T-cell (primary cell): ENCODE measurements around the gene CUL7. TPM values are rescaled to one million over a fixed set of nuclear protein-coding genes. Genes with fewer than 3 reads are reported as not detected.
"Not testable (repeated sequence)": the region's sequence is repeated elsewhere in the genome, so short reads cannot be mapped to it uniquely, and the experiment has no call there.

Experiments
- ATAC-seq, 4 experiments: fragments of 200-7000 bp in 3 of 4; fragments of 150-1000 bp in 1 of 4; cut with Tn5 transposase; replicated peaks in 1 of 4; 1 replicate in 3 of 4; 2 replicates in 1 of 4; pipeline ENCODE4 v1.10.0; 2021; ENCODE audit warnings: moderate library complexity in 3 of 4, mild to moderate bottlenecking in 2 of 4, moderate number of reproducible peaks in 1 of 4
- CTCF ChIA-PET, 2 donors: fragments of 300-600 bp; sonication (Branson Sonifier 250); formaldehyde crosslinking; loops; one replicate each; lab custom pipeline; 2022; ENCODE audit warnings: antibody characterized with exemption in 2 of 2; lab: Charles Lee
- POLR2A ChIA-PET, 2 donors: fragments of 300-600 bp; sonication (Branson Sonifier 250); formaldehyde crosslinking; loops; one replicate each; lab custom pipeline; 2022; ENCODE audit warnings: antibody characterized with exemption in 2 of 2; lab: Charles Lee
- DNase-seq, 35 experiments: peaks; one replicate each; pipeline versions ENCODE4 v3.0.0 to v3.0.0-alpha.2; 2013 to 2023
- H3K27ac ChIP-seq: one replicate; pipeline ENCODE4 v1.5.1; 2013; ENCODE audit warnings: low read length
- H3K27me3 ChIP-seq, 2 experiments: replicated peaks in 1 of 2; 1 replicate in 1 of 2; 2 replicates in 1 of 2; pipeline versions ENCODE4 v1.6.1 to v1.7.0; 2013; ENCODE audit warnings: low read length in 1 of 2, mixed read lengths in 1 of 2; ENCODE audit not compliant: control insufficient read depth in 2 of 2, insufficient read depth in 2 of 2; ENCODE audit errors: extremely low read depth in 1 of 2
- H3K36me3 ChIP-seq, 2 donors: 1 replicate in 1 of 2; 2 replicates in 1 of 2; pipeline versions ENCODE4 v1.6.1 to v1.7.0; 2013; ENCODE audit warnings: low read length in 1 of 2; ENCODE audit not compliant: control insufficient read depth in 2 of 2, insufficient read depth in 1 of 2; ENCODE audit errors: extremely low read depth in 1 of 2
- H3K4me1 ChIP-seq, 2 experiments: 1 replicate in 1 of 2; 2 replicates in 1 of 2; pipeline versions ENCODE4 v1.6.1 to v1.7.0; 2013; ENCODE audit warnings: low read length in 2 of 2, mixed read lengths in 1 of 2; ENCODE audit not compliant: insufficient read depth in 2 of 2, control insufficient read depth in 1 of 2; ENCODE audit errors: extremely low read depth in 1 of 2
- H3K4me3 ChIP-seq, 2 donors: 1 replicate in 1 of 2; 2 replicates in 1 of 2; pipeline versions ENCODE4 v1.5.1 to v1.7.0; 2013; ENCODE audit warnings: mild to moderate bottlenecking in 2 of 2, low read length in 1 of 2, moderate library complexity in 1 of 2; ENCODE audit not compliant: control insufficient read depth in 1 of 2; ENCODE audit errors: extremely low read depth in 1 of 2
- H3K9me3 ChIP-seq: 2 replicates; pipeline ENCODE4 v1.7.0; 2013
- H3K27ac Mint-ChIP-seq, 2 donors: one replicate each; pipeline ENCODE4 v1.8.0; 2020 to 2021; ENCODE audit warnings: mild to moderate bottlenecking in 2 of 2, mixed read lengths in 2 of 2
- H3K27me3 Mint-ChIP-seq, 2 donors: one replicate each; pipeline ENCODE4 v1.8.0; 2021 to 2022; ENCODE audit warnings: mixed read lengths in 2 of 2
- H3K36me3 Mint-ChIP-seq: one replicate; pipeline ENCODE4 v1.8.0; 2021; ENCODE audit warnings: mixed read lengths
- H3K4me1 Mint-ChIP-seq, 3 donors: one replicate each; pipeline ENCODE4 v1.8.0; 2020 to 2022; ENCODE audit warnings: mixed read lengths in 3 of 3, mild to moderate bottlenecking in 1 of 3
- H3K4me3 Mint-ChIP-seq, 3 donors: one replicate each; pipeline ENCODE4 v1.8.0; 2020 to 2022; ENCODE audit warnings: mild to moderate bottlenecking in 3 of 3, mixed read lengths in 3 of 3, moderate library complexity in 3 of 3
- H3K9me3 Mint-ChIP-seq, 3 donors: one replicate each; pipeline ENCODE4 v1.8.0; 2020 to 2022; ENCODE audit warnings: mixed read lengths in 3 of 3
- WGBS: methylation state at CpG from one replicate; pipeline ENCODE4 v1.1.5; 2013; ENCODE audit warnings: missing lambda C conversion rate; ENCODE audit not compliant: insufficient coverage; 5-methylcytosine and 5-hydroxymethylcytosine counted together
- total RNA-seq, 35 experiments: library from RNA in 6 of 35; stranded (reverse) in 6 of 35; fragments of 120-200 nt in 1 of 35; gene quantifications; one replicate each; pipeline versions ENCODE4 v1.2.1 to v1.2.4 and lab custom pipeline; 2013 to 2026

CUL7 gene
- total RNA-seq, 5 donors from 2014 or later (not counting 1 experiment from before 2014, with no cell fraction given), result 6.9 to 15.9 (median 11.6) TPM

GRCh38 chr6:43041475-43041874 lies 12.2 kb downstream of the CUL7 start:
- H3K4me1 Mint-ChIP-seq, H3K27ac ChIP-seq, H3K4me3 Mint-ChIP-seq, H3K27me3 ChIP-seq, H3K4me1 ChIP-seq, DNase-seq, H3K9me3 ChIP-seq, ATAC-seq, POLR2A ChIA-PET, H3K27ac Mint-ChIP-seq, H3K4me3 ChIP-seq, H3K27me3 Mint-ChIP-seq, CTCF ChIA-PET, H3K9me3 Mint-ChIP-seq: not testable (repeated sequence)
- H3K36me3 ChIP-seq, result peaks cover 12 to 63% of the 10 kb centered on the region in 2 donors
- H3K36me3 Mint-ChIP-seq, result peaks cover 54% of the 10 kb centered on the region
- WGBS, result 100% methylated on average over 2 of the region's 8 CpGs

DNA sequence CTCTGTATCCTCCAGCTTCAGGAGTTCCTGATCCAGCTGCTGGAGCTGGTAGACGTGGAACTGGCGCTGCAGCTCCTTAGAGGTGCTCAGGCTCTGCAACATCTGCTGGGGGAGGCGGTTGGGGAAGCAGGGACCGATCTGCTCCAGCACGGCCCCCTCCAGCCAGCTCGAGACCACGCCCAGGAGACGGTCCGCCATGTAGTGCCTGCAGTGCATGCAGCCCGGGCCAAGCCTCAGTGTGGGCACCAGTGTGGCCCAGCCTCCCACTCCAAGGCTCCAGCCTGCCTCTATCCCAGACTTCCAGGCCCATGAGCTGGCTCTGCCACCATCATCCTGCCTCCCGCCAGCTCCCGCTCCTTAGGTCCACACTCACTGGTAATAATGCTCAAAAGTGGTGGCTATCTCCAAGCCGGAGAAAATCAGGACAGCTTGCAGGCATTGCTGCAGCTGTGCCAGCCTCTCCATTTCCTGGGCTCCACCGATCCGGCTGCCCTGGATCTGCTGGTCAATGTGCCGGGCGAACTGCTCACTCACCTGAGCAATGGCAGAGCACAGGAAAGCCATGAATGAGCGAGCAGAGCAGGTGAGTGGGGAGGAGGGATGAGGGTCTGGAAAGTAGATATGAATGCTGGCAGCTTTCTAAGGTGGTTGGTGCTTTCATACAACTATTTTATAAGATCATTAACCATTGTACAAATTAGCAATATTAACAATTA lies 13.0 kb downstream of the CUL7 start:
- H3K36me3 Mint-ChIP-seq, result peaks cover 51% of the 10 kb centered on the region
- WGBS, result 97% methylated on average over 13 of the region's 18 CpGs
- no peaks in the 10 kb centered on the region for H3K27me3 ChIP-seq
- ChIA-PET CTCF (no interaction called here), POLR2A (no interaction called here)
- H3K9me3 ChIP-seq, result no peaks in the 10 kb centered on the region
- ATAC-seq (no peak), DNase-seq (no peak)
- no peaks in the 10 kb centered on the region for H3K9me3 Mint-ChIP-seq
- no peak overlapping the region for H3K4me3 Mint-ChIP-seq
- H3K4me3 ChIP-seq, result no peak overlapping the region
- no peaks in the 10 kb centered on the region for H3K27me3 Mint-ChIP-seq
- no peaks in the 10 kb centered on the region for H3K4me1 Mint-ChIP-seq
- H3K27ac ChIP-seq, result no peak overlapping the region
- peaks cover 13 to 64% of the 10 kb centered on the region in 2 donors for H3K36me3 ChIP-seq
- no peak overlapping the region for H3K27ac Mint-ChIP-seq
- H3K4me1 ChIP-seq, result no peaks in the 10 kb centered on the region

- H3K27me3 ChIP-seq, result no peaks in the 10 kb centered on the region
- WGBS, result 95% methylated on average over 9 of the region's 9 CpGs
- no peaks in the 10 kb centered on the region for H3K9me3 Mint-ChIP-seq
- ATAC-seq, result no peak
- no peaks in the 10 kb centered on the region for H3K4me1 Mint-ChIP-seq
- CTCF ChIA-PET, result no interaction called here
- H3K9me3 ChIP-seq, result no peaks in the 10 kb centered on the region
- H3K4me3 Mint-ChIP-seq, result no peak overlapping the region
- peaks cover 15 to 60% of the 10 kb centered on the region in 2 donors for H3K36me3 ChIP-seq
- H3K36me3 Mint-ChIP-seq, result peaks cover 43% of the 10 kb centered on the region
- no peaks in the 10 kb centered on the region for H3K4me1 ChIP-seq
- H3K4me3 ChIP-seq, result no peak overlapping the region
- POLR2A ChIA-PET, result no interaction called here
- no peak overlapping the region for H3K27ac ChIP-seq
- DNase-seq, result no peak
- H3K27me3 Mint-ChIP-seq, result no peaks in the 10 kb centered on the region
- no peak overlapping the region for H3K27ac Mint-ChIP-seq
Observed at GRCh38 chr6:43038727-43039126, 14.9 kb downstream of the CUL7 start.

DNA sequence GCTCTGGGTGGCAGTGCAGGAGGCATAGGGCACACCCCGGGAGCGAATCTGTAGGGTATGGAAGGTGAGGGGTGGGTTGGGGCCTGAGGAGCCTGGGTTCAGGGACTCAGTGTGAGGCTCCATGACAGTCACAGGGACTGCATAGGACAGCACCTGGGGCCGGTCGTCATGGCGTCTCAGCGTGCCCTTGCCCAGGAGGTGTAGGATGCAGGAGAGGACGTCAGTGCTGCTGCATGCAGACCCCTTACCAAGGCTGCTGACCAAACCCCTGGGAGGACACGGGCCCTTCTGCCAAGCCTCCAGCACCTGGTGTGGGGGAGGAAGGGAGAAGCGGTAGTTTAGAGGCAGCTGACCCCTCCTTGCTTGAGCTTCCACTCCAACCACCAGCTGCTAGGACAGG lies 15.9 kb downstream of the CUL7 start:
- Histone ChIP-seq H3K4me1 (no peaks in the 10 kb centered on the region), H3K4me3 (no peak overlapping the region), H3K9me3 (no peaks in the 10 kb centered on the region), H3K36me3 (peaks cover 21 to 55% of the 10 kb centered on the region in 2 donors), H3K27me3 (no peaks in the 10 kb centered on the region), H3K27ac (no peak overlapping the region)
- WGBS, result 100% methylated on average over 4 of the region's 9 CpGs
- Mint-ChIP-seq H3K27ac (no peak overlapping the region), H3K36me3 (peaks cover 40% of the 10 kb centered on the region), H3K9me3 (no peaks in the 10 kb centered on the region), H3K4me3 (no peak overlapping the region), H3K4me1 (peaks cover 0 to 4% (median 0%) of the 10 kb centered on the region in 3 donors), H3K27me3 (no peaks in the 10 kb centered on the region)
- ChIA-PET CTCF (no interaction called here), POLR2A (no interaction called here)
- no peak for ATAC-seq
- no peak for DNase-seq

GRCh38 chr6:43037197-43037596 lies 16.5 kb downstream of the CUL7 start:
- Mint-ChIP-seq H3K36me3 (peaks cover 37% of the 10 kb centered on the region), H3K27ac (peak overlapping the region in 1 of 2 donors; percentile 59), H3K4me1 (peaks cover 0 to 4% (median 0%) of the 10 kb centered on the region in 3 donors), H3K9me3 (no peaks in the 10 kb centered on the region), H3K27me3 (no peaks in the 10 kb centered on the region), H3K4me3 (no peak overlapping the region)
- CTCF ChIA-PET, result no interaction called here
- DNase-seq (no peak), ATAC-seq (no peak)
- WGBS, result 80% methylated on average over 5 of the region's 5 CpGs
- H3K27ac ChIP-seq, result no peak overlapping the region
- H3K27me3 ChIP-seq, result no peaks in the 10 kb centered on the region
- no peaks in the 10 kb centered on the region for H3K4me1 ChIP-seq
- peaks cover 23 to 51% of the 10 kb centered on the region in 2 donors for H3K36me3 ChIP-seq
- no peaks in the 10 kb centered on the region for H3K9me3 ChIP-seq
- no peak overlapping the region for H3K4me3 ChIP-seq
- POLR2A ChIA-PET, result no interaction called here

DNA sequence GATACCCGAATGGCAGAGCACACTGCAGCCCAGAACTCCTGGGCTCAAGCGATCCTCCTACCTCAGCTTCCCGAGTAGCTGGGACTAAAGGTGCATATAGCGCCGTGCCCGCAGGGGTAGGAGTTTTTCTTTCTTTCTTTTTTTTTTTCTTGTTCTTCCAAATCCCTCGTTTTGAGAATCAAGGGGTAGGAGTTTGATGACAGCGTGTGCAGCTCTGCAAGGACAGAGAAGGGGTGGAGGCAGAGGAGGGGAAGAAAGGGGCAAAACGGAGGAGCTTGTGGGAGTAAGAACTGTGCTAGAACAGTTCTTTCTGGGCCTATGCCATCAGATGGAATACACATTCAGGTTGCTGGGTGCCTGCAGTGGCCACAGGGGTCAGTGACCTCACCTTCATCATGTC lies 16.9 kb downstream of the CUL7 start:
- Histone ChIP-seq H3K4me1 (no peaks in the 10 kb centered on the region), H3K36me3 (peaks cover 25 to 51% of the 10 kb centered on the region in 2 donors), H3K27ac (no peak overlapping the region), H3K27me3 (no peaks in the 10 kb centered on the region), H3K4me3 (no peak overlapping the region), H3K9me3 (no peaks in the 10 kb centered on the region)
- Mint-ChIP-seq H3K27me3 (no peaks in the 10 kb centered on the region), H3K9me3 (no peaks in the 10 kb centered on the region), H3K36me3 (peaks cover 37% of the 10 kb centered on the region), H3K4me3 (no peak overlapping the region), H3K4me1 (peaks cover 0 to 4% (median 0%) of the 10 kb centered on the region in 3 donors), H3K27ac (no peak overlapping the region)
- 94% methylated on average over 2 of the region's 9 CpGs for WGBS
- ATAC-seq, result no peak
- POLR2A ChIA-PET, result no interaction called here
- no peak for DNase-seq
- CTCF ChIA-PET, result no interaction called here
